Measurements from ENCODE around the gene TSC1. TPM values are rescaled to one million over a fixed set of nuclear protein-coding genes. Genes with fewer than 3 reads are reported as not detected.

The TSC1 gene
- total and polyA plus RNA-seq, 2 experiments from 2014 or later = 18.8 to 22.4 TPM

GRCh38 chr9:132909311-132909710, 35.1 kb downstream of the TSC1 start:
- no peak for DNase-seq
- no peak for TF ChIP-seq EZH2phosphoT487 (IDR thresholded peaks at IDR 0.05; ENCODE audit: insufficient read depth, low read depth)
- no peak for TF ChIP-seq EZH2 (IDR thresholded peaks at IDR 0.05; ENCODE audit: insufficient read depth, poor library complexity, severe bottlenecking)
- Histone ChIP-seq H3K36me3 (ENCODE audit: low read depth) (peaks cover 34% of the 10 kb centered on the region), H3K27me3 (replicated peaks; ENCODE audit: insufficient read depth) (no peaks in the 10 kb centered on the region), H3K79me2 (ENCODE audit: insufficient read depth) (no peaks in the 10 kb centered on the region), H3K4me1 (ENCODE audit: insufficient read depth) (no peaks in the 10 kb centered on the region), H3K9ac (no peak overlapping the region), H3K27ac (no peak overlapping the region), H4K20me1 (ENCODE audit: insufficient read depth) (no peaks in the 10 kb centered on the region), H3K4me3 (no peak overlapping the region), H3K4me2 (ENCODE audit: unreplicated experiment) (no peak overlapping the region), H2AFZ (no peak overlapping the region), H3F3A (ENCODE audit: insufficient read depth) (no peaks in the 10 kb centered on the region), H3K9me3 (ENCODE audit: low read depth) (no peaks in the 10 kb centered on the region), H3K9me2 (ENCODE audit: insufficient read depth) (no peaks in the 10 kb centered on the region)
- 90 to 94% methylated on average over 2 of the region's 2 CpGs for WGBS, 2 experiments (ENCODE audit: low coverage in 1 of 2, low lambda C conversion rate in 2 of 2, missing lambda C conversion rate in 2 of 2)
- in situ Hi-C loops (cut with MboI) = no loop called here

DNA sequence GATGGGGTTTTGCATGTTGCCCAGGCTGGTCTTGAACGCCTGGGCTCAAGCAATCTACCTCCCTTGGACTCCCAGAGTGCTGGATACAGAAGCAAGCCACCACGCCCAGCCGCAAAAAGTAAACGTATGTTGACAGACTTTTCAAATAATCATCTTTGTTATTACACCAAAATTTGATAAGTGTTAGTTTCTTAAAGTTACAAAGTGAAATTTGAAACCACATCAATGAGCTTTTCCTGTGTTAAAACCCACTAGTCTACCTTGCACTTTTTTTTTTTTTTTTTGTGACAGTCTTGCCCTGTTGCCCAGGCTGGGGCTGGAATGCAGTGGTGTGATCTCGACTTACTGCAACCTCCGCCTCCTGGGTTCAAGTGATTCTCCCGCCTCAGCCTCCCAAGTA, 35.8 kb downstream of the TSC1 start:
- no peak for TF ChIP-seq EZH2 (IDR thresholded peaks at IDR 0.05; ENCODE audit: insufficient read depth, poor library complexity, severe bottlenecking)
- no peak for TF ChIP-seq EZH2phosphoT487 (IDR thresholded peaks at IDR 0.05; ENCODE audit: insufficient read depth, low read depth)
- no peak for DNase-seq
- Histone ChIP-seq H3K27me3 (replicated peaks; ENCODE audit: insufficient read depth) (no peaks in the 10 kb centered on the region), H3K4me3 (no peak overlapping the region), H4K20me1 (ENCODE audit: insufficient read depth) (no peaks in the 10 kb centered on the region), H2AFZ (no peak overlapping the region), H3F3A (ENCODE audit: insufficient read depth) (no peaks in the 10 kb centered on the region), H3K36me3 (ENCODE audit: low read depth) (peaks cover 34% of the 10 kb centered on the region), H3K9ac (no peak overlapping the region), H3K27ac (no peak overlapping the region), H3K9me3 (ENCODE audit: low read depth) (no peaks in the 10 kb centered on the region), H3K4me2 (ENCODE audit: unreplicated experiment) (no peak overlapping the region), H3K79me2 (ENCODE audit: insufficient read depth) (no peaks in the 10 kb centered on the region), H3K9me2 (ENCODE audit: insufficient read depth) (no peaks in the 10 kb centered on the region), H3K4me1 (ENCODE audit: insufficient read depth) (no peaks in the 10 kb centered on the region)
- WGBS, 2 experiments (ENCODE audit: low coverage in 1 of 2, low lambda C conversion rate in 2 of 2, missing lambda C conversion rate in 2 of 2) = 85 to 89% methylated on average over 7 of the region's 7 CpGs
- in situ Hi-C loops (cut with MboI) = no loop called here

GRCh38 chr9:132905726-132906125, 38.7 kb downstream of the TSC1 start:
- Histone ChIP-seq H3K36me3 (ENCODE audit: low read depth) (peaks cover 36% of the 10 kb centered on the region; the same call in 1 of the 2 replicates), H4K20me1 (ENCODE audit: insufficient read depth) (no peaks in the 10 kb centered on the region), H3K4me2 (ENCODE audit: unreplicated experiment) (no peak overlapping the region), H3K9me3 (ENCODE audit: low read depth) (no peaks in the 10 kb centered on the region), H3K27me3 (replicated peaks; ENCODE audit: insufficient read depth) (no peaks in the 10 kb centered on the region), H3K79me2 (ENCODE audit: insufficient read depth) (no peaks in the 10 kb centered on the region), H3K4me3 (no peak overlapping the region), H2AFZ (no peak overlapping the region), H3K9ac (no peak overlapping the region), H3K9me2 (ENCODE audit: insufficient read depth) (no peaks in the 10 kb centered on the region), H3K4me1 (ENCODE audit: insufficient read depth) (no peaks in the 10 kb centered on the region), H3F3A (ENCODE audit: insufficient read depth) (peaks cover 13% of the 10 kb centered on the region), H3K27ac (no peak overlapping the region)
- in situ Hi-C loops (cut with MboI) = no loop called here
- 78 to 82% methylated on average over 12 of the region's 12 CpGs for WGBS, 2 experiments (ENCODE audit: low coverage in 1 of 2, low lambda C conversion rate in 2 of 2, missing lambda C conversion rate in 2 of 2)
- TF ChIP-seq EZH2phosphoT487 (IDR thresholded peaks at IDR 0.05; ENCODE audit: insufficient read depth, low read depth) = no peak
- no peak for TF ChIP-seq EZH2 (IDR thresholded peaks at IDR 0.05; ENCODE audit: insufficient read depth, poor library complexity, severe bottlenecking)
- no peak for DNase-seq

- Histone ChIP-seq H3K27ac (no peak overlapping the region), H3K4me3 (no peak overlapping the region), H3K27me3 (replicated peaks; ENCODE audit: insufficient read depth) (no peaks in the 10 kb centered on the region), H3K9me2 (ENCODE audit: insufficient read depth) (no peaks in the 10 kb centered on the region), H3K4me1 (ENCODE audit: insufficient read depth) (no peaks in the 10 kb centered on the region), H3K9ac (no peak overlapping the region), H3K79me2 (ENCODE audit: insufficient read depth) (no peaks in the 10 kb centered on the region), H3K4me2 (ENCODE audit: unreplicated experiment) (no peak overlapping the region), H3K36me3 (ENCODE audit: low read depth) (peaks cover 41% of the 10 kb centered on the region), H4K20me1 (ENCODE audit: insufficient read depth) (no peaks in the 10 kb centered on the region), H3F3A (ENCODE audit: insufficient read depth) (peaks cover 13% of the 10 kb centered on the region), H3K9me3 (ENCODE audit: low read depth) (no peaks in the 10 kb centered on the region), H2AFZ (no peak overlapping the region)
- TF ChIP-seq EZH2phosphoT487 (IDR thresholded peaks at IDR 0.05; ENCODE audit: insufficient read depth, low read depth) = no peak
- TF ChIP-seq EZH2 (IDR thresholded peaks at IDR 0.05; ENCODE audit: insufficient read depth, poor library complexity, severe bottlenecking) = no peak
- in situ Hi-C loops (cut with MboI) = no loop called here
- DNase-seq = no peak
- 88 to 93% methylated on average over 13 of the region's 13 CpGs for WGBS, 2 experiments (ENCODE audit: low coverage in 1 of 2, low lambda C conversion rate in 2 of 2, missing lambda C conversion rate in 2 of 2)
Measured at GRCh38 chr9:132903574-132904492, 40.6 kb downstream of the TSC1 start.

Measured in GM23248 (cell line).